ENCODE measurements around the gene NEUROD1. TPM values are rescaled to one million over a fixed set of nuclear protein-coding genes. Genes with fewer than 3 reads are reported as not detected.
A peak's percentile ranks its signal among the peaks of the same experiment; 100 is the strongest.
"Not testable (repeated sequence)": the region's sequence is repeated elsewhere in the genome, so short reads cannot be mapped to it uniquely, and the experiment has no call there.

Gene NEUROD1
- not detected for polyA plus RNA-seq (2013, experiment 1 of 2; ENCODE audit: insufficient read length)
- not detected for polyA plus RNA-seq (2013, experiment 2 of 2; ENCODE audit: insufficient read length)

DNA sequence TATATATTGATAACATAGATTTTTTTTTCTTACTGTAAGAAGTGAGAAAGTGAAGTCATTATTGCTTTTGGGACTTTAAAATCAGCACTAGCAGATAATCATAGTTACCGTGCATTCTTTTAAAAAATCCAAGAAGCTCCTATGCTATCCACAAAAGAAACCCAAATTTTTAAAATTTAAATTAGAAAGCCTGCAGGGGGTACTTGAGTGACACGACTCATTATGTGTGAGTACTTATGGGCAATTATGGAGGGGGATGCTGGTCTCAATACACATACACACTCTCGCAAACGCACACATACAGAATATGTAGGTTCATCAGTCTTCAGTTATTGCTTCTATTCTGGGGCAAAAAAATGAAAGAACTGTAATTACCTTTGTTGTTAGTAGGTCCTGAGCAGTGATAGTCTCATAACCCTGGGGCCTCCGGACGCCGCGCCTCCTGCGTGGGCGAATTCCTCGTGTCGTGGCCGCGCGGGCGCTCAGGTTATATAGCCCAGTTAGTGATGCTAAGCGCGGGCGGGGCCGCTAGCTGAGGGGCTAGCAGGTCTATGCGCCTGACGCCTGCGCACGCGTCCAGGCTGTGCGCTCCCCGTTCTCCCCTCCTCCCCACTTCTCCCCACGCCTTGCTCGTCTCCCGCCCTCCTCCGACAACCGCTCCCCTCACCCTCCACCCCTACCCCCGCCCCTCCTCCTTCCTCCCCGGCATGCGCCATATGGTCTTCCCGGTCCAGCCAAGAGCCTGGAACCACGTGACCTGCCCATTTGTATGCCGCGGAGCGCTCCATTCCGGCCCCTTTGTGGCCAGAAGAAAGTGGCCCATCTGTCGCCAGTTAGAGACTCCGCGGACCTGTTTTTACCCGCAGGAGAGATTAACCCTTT lies at the start of gene NEUROD1:
TSS of gene NEUROD1 (minus strand) at position 463 of the 882 bp plus-strand sequence. CDS start 1,657 bp downstream, outside the sequence.
- no peak for DNase-seq

DNA sequence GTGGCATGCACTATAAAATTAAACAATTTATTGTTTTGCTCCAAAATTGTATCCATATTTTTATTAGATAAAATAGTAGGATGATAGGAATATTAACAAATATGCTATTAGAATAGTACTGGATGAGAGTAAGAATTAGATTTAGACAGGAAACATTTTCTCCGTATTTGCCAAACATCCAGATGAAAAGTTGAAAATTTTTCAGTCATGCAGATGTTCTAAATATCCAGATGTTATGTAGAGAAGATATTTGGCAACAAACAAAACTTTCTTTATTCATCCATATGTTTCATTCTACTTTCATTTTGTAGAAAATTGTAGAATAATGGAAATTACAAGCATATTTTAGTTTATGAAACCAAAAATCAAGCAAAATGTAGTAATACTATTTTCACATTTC lies 45.2 kb upstream of the NEUROD1 start:
- no peak for DNase-seq

DNA sequence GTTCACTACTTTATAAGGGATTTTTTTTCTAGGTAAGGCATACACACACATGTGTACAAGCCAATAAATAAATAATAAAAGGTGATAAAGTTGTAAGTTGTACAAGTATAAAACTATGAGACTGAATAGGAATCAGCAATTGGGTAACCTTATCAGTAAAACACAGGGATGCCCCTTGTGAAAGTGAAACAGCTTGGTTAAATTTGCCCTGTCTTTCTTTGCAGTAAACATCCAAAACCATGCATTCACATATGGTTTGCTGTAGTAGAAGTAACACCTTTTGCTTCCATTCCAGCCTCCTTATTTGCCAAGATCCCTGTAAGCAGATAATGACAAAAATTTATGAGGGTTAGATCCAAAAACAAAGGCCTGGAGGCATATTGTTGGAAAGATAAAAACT lies 44.3 kb upstream of the NEUROD1 start:
- DNase-seq = no peak

DNA sequence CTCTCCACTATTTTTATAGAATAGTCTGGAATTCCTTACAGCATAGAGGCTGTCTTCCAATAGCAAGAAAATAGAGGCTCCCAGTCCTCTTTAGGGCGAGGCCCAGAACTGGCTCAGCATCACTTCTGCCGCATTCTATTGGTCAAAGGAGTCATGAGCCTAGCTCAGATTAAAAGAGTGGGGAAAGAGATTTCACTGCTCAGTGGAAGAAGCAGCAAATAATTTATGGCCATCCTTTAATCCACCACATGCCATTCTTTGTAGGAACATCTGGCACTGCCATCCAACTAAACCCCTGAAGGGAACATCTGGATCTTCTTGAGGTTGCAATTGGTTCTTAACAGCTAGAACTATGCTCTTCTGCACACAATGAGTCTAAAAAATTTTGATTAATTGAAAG lies 43.4 kb upstream of the NEUROD1 start:
- DNase-seq = no peak

DNA sequence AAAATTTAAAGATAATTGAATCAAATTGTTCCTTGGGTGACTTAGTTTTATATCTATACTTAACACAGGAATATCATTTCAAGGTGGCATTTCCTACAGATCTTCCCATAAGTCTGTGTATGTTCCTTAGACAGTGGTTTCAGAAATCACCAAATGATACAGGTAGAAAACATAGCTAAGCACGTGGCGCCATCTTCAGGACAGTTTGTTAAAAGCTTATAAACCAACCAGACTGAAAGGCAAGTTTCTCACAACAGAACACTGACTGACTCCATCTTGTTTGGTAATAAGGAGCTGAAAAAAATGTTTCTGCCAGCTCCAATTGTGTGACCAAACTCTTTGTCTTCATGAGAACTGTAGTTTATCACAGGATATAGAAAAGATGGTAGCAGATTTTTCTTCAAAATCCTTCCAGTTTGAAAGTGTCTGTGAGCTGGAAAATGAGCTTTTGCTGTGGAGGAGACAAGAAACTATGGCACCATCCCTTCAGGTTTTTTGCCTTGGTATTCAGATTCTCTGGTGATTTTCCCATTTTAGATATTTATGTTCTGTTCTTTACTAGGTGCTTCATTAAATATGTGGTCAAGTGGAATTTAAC lies 34.8 kb upstream of the NEUROD1 start:
- peak; percentile 68 for DNase-seq

DNA sequence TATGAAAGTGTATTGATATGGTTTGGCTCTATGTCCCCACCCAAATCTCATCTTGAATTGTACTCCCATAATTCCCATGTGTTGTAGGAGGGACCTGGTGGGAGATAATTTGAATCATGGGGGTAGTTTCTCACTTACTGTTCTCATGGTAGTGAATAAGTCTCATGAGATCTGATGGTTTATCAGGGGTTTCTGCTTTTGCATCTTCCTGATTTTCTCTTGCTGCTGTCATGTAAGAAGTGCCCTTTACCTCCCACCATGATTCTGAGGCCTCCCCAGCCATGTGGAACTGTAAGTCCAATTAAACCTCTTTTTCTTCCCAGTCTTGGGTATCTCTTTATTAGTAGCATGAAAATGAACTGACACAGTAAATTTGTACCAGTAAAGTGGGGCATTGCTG lies 30.7 kb upstream of the NEUROD1 start:
- DNase-seq = not testable (repeated sequence)

DNA sequence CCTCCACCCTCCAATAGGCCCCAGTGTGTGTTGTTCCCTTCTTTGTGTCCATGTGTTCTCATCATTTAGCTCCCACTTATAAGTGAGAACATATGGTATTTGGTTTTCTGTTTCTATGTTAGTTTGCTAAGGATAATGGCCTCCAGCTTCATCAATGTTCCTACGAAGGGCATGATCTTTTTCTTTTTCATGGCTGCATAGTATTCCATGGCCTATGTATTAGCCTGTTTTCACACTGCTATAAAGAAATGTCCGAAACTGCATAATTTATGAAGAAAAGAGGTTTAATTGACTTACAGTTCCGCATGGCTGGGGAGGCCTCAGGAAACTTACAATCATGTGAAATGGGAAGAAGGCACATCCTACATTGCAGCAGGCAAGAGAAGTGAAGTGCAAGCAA lies 22.2 kb upstream of the NEUROD1 start:
- not testable (repeated sequence) for DNase-seq

DNA sequence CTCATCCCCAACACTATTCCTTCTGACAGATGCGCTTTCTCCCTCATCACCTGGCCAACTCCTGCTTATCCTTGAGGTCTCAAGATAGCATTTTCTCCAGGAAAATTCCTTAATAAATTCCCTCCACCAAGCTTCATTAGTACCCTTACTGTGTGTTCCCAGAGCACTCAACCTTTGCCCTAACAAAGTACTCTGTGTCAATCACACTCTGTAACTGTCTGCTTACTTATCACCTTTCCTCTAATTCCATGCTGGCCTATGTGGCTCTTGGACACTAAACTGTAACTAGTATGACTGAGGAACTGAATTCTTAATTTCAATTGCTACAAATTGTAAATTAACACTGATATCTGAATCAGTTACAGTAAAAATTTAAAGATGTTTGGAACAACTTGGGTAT lies 17.9 kb upstream of the NEUROD1 start:
- DNase-seq = no peak

DNA sequence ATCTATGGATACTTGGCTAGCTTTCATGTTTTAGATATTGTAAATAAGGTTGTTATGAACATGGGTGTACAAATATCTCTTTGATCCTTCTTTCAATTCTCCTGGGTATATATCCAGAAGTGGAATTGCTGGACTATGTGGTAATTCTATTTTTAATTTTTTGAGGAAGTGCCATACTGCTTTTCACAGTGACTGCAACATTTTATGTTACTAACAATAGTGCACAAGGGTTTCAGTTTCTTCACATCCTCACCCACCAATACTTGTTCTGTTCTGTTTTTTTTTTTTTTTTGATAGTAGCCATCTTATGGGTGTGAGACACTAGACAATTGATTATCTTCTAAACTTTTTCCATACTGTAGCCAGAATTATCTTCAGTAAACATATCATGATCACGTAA lies 17.3 kb upstream of the NEUROD1 start:
- no peak for DNase-seq

DNA sequence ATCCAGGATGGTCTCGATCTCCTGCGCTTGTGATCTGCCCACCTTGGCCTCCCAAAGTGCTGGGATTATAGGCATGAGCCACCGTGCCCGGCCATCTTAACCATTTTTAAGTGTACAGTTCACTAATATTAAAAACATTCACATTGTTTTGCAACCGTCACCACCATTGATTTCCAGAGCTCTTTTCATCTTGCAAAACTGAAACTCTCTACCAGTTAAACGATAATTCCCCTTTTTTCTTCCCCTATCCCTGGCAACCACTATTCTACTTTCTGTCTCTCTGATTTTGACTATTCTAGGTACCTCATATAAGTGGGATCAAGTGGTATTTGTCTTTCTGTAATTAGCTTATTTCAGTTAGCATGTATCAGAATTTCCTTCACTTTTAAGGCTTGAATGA lies 16.8 kb upstream of the NEUROD1 start:
- DNase-seq = no peak

DNA sequence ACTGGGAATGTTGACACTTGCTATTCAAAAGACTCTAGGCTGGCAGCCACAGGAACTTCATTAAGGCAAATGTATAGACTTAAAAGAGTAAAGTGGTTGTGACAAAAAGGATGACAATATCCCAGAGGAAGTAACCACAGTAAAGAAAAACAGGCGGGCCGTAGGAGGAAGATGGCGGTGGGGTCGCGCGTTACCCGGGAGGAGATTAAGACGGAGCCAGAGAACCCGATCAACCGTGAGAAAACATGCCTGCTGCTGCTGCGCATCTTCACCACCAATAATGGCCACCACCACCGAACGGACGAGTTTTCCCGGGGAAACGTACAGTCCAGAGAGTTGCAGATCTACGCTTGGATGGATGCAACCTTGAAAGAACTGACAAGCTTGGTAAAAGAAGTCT lies 14.0 kb upstream of the NEUROD1 start:
- no peak for DNase-seq

DNA sequence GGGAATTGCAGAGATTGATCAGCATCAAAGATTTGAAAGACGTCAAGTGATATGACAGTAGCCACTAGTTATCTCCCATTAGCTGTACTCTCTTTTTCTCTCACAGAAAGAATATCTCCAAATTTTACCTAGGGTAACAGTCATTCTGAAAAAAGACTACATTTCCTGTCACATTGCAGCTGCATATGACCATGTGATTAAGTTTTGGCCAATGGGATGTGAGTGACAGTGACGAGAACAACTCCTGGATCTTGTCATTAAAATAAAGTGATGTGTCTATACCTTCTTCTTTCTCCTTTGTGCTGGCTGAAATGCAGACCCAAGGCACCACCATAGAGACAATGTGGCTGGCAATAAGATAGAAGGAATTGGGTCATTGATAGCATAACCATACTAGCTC lies 10.5 kb upstream of the NEUROD1 start:
- no peak for DNase-seq

DNA sequence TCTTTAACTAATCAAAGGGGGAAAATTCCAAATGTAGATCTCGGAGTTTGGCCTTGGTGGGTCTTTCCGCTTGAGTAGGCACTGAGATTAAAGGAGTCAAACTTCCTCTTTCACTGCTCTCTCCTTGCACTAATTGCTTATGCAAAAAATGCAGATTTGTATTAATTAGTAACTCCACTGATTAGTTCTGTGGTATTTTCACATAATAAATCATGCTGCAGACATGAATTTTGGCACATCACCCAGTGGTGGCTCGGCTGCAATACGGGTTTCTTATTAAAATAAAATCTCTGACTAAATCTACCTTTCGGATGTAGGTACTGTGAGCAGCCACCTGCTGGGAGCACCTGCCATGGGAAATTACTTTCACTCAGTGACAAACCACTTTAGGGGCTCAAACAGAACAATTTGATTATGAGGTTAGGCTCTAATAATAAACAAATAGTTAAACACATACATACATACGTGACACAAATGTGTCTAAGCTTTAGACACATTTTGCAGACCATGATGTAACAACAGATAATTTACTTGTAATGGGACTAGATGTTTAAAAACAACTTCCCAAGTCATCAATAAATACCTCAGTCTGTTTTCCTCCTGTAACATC lies 6.4 kb upstream of the NEUROD1 start:
- DNase-seq = no peak

DNA sequence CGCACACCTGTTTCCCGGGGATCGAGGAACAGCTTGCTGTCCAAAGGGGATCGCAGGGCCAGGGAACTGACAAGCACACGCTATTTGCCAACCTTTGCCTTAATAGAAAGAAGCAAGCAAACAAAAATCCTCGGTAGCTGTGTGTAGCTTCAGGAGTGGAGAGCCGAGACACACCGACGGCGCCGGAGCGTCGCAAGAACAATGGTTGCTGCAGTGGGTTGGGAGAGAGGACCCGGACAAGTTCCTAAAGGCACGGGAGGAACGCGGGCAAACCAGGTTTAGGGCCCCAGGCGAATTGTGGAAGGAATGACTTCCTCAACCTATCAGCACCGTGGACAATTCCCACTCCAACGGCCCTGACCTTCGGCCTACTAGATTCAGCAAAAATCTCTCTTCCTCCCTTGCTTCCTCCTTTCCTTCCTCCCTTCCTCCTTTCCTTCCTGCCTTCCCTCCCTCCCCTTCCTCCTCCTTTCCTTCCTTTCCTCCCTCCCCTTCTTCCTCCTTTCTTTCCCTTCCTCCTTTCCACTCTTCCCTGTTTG lies 4.9 kb upstream of the NEUROD1 start:
- DNase-seq = peak; percentile 14

DNA sequence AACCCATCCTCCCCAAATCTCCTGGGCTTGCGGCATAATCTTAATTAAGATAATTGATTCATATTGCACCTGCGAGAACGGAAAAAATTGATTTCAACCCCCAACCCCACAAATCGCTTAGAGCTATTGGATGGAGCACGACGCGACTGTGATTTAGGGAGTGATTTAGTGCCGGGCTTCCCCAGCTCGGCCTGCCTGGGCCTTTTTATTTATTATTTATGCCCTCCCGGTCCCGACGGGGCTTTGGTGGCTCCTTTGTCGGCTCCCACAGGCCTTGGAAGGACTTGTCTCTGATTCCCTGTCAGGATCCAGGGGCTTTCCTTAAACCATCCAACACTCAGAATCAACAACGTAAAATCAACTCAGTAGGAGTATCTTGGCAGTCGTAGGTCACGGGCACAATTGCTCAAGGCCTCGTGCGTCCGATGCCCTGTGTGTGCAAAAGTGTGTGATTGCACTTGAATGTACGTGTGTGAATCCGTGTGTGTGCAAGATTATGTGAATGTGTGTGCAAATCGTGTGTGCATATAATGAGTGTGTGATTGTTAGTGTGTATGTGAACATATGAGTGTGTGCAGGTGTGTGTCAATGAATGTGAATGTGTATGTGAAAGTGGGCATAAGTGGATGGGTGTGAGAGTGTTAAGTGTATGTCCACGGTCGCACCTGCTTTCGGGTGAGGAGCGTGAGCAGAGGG lies 4.3 kb upstream of the NEUROD1 start:
- no peak for DNase-seq

DNA sequence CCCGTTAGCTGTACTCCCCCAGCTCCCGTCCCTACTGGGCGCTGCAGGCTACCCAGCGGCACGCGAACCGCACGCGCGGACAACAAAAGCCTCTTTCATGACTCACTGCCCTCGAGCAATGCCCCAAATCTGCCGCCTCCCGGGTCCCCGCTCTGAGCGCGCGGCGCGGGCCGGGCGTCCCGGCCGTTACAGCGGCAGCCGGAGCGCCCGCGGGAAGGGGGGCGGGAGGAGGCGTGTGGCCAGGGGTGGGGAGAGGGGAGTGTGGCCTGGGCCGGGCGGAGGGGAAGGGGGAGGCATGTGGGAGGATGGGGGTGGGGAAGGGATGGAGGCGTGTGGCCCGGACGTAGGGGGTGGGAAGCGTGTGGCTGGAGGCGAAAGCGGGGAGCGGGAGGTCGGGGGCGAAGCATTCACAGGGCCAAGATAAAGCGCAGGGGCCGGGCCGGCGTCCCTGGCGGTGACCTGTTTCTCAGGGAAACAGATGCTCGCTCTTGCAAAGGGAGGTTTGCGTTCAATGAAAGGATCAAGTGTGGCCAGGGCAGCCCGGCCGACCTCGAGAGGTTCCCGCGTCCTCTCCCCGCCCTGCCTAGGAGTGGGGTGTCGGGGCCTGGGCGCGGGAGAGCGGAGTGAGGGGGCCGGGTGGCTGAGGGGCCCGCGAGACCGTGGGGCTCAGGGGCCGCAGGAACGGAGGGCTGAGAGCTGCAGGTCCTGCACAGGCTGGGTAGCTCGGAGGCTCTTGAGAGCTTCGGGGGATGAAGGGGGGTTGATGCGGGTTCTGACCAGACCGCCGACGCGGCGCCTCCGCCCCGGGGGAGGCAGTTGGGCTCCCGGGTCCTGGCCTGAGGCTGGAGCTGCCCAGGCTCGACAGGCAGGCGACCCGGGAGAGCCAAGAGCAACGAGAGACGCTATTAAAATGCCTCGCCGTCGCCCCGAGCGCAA lies 3.5 kb upstream of the NEUROD1 start:
- peak; percentile 59 for DNase-seq

DNA sequence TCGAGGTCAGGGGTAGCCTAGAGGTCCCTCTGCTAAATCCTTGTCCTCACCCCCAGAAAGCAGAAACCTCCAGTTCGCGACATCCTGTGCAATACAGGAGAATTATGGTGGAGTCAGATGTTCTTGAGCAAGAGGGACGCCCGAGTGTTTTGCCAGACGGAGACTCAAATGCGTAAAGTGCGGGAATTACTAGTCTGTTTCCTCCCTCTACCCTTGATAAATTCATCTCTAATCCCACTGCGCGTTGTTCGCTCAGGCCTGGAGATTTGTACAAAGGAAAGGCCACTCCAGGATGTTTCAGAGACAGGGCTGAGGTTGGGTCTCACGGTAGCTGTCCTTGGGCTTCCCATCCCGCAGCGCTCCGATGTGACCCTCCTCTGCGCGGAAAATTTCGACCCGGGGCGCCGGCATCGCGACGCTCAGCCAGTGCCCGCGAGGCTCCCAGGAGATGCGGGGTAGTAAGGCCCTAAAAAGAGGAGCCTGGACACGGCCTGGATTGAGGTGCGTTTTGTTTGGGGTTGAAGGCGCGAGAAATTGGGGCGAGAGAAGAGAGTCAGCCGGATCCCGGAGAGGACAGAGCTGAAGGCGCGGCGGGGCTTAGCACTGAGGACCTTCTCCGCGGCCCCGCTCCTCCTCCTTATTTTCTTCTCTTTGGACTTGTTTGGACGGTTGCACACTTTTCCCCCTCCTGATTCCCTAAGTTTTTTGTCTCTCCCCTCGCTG lies 2.6 kb upstream of the NEUROD1 start:
- no peak for DNase-seq

DNA sequence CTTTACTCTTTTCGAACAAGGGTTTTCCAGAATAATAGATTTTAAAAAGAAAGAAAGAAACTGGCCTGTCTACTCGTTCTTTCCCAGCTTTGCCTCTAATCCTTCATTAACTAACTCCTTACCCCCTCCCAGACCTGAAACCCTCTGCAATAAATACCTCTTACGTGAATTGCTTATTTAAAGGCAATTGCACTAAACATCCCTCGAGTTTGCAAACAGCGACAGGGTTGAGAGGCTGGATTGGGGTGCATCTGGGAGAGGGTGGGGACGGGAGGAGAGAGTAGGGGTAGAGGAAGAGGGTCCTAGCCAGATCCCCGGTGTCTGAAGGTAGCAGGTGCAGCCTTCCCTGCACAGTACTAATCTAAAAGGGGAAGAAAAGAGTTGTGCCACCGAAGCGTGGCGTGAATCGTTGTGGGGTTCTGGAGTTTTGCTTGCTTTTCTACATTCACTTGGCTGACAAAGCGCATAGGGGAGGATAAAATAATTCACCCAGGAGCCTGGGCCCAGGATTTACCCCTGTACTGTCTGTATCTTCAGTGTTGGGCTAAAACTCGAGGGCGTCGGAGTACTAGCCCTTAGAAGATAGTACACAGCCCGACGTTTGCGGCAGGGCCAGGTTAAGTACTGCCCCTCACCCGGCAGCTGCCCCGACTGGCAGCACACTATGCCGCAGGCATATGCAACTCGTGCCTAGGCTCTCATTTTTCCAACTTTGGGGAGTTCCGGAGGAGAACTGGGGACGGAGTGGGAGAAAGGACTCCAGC lies 1.9 kb upstream of the NEUROD1 start:
- DNase-seq = no peak

DNA sequence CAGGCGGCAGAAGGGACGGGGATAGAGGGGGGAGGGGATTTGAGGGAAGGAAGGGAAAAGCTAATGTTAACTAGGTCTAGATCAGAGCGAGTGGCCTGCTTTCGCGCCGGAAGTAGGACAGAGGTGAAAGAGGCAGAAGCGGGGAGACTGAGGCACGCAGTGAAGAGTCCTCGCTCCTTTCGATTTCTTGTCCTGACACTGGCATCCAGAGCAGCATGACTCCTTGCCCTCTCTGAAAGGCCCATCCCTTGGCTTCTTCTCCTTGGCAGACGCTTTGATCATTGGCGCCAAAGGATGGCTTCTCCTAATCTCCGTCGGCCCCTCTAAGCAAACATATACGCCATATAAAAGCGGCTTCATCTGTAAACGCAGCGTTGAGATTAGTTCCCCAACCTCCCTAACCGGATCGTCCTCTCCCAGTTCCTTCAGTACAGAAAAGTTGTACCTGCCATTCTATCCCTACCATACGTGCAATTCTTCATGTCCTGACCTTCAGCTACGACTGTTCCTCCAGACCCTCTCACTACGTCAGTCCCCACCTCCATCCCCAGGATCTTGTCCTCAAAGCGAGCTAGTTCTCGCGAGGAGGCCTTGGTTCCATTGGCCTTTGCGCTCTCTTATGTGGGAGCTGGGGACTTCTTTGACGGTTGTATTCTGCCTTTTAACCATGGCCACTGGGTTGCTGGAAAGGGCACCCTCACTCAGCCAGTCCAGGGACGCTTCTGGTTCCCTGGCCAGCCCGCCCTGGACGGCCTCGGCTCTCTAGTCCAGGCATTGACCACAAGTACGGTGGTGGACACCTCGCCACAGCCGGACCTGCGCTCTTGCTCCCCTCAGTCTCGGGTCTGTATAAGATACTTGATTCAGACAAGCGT lies 857 bp upstream of the NEUROD1 start:
- no peak for DNase-seq
